ENCODE measurements around the gene SPG7.

SPG7 gene

DNA sequence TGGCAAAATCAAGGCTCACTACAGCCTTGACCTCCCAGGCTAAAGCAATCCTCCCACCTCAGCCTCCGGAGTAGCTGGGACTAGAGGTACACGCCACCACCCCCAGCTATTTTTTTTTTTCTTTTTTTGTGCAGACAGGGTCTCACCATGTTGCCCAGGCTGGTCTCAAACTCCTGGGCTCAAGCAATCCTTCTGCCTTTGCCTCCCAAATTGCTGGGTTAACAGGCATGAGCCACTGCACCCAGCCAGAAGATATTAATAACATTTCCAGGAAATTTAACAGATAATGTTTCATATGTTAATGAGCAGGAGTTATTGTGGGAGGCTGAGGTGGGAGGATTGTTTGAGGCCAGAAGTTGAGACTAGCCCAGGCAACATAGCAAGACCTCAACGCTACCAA, 8.4 kb upstream of the SPG7 start:
- DNase-seq (ENCODE audit: low spot score): no peak
- Histone ChIP-seq H3K36me3 (ENCODE audit: low read depth) (no peaks in the 10 kb centered on the region), H3K4me3 (ENCODE audit: severe bottlenecking) (no peak overlapping the region), H3K27me3 (ENCODE audit: insufficient read depth, poor library complexity, severe bottlenecking) (no peaks in the 10 kb centered on the region), H3K27ac (ENCODE audit: poor library complexity, severe bottlenecking) (no peak overlapping the region), H3K4me1 (ENCODE audit: insufficient read depth, poor library complexity, severe bottlenecking) (peaks cover 10% of the 10 kb centered on the region), H3K9me3 (ENCODE audit: severe bottlenecking) (no peaks in the 10 kb centered on the region)
- no peak for ATAC-seq (ENCODE audit: low read depth)
- TF ChIP-seq, protein P1, sequence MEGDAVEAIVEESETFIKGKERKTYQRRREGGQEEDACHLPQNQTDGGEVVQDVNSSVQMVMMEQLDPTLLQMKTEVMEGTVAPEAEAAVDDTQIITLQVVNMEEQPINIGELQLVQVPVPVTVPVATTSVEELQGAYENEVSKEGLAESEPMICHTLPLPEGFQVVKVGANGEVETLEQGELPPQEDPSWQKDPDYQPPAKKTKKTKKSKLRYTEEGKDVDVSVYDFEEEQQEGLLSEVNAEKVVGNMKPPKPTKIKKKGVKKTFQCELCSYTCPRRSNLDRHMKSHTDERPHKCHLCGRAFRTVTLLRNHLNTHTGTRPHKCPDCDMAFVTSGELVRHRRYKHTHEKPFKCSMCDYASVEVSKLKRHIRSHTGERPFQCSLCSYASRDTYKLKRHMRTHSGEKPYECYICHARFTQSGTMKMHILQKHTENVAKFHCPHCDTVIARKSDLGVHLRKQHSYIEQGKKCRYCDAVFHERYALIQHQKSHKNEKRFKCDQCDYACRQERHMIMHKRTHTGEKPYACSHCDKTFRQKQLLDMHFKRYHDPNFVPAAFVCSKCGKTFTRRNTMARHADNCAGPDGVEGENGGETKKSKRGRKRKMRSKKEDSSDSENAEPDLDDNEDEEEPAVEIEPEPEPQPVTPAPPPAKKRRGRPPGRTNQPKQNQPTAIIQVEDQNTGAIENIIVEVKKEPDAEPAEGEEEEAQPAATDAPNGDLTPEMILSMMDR (IDR thresholded peaks at IDR 0.05; ENCODE audit: poor library complexity, severe bottlenecking): no peak

DNA sequence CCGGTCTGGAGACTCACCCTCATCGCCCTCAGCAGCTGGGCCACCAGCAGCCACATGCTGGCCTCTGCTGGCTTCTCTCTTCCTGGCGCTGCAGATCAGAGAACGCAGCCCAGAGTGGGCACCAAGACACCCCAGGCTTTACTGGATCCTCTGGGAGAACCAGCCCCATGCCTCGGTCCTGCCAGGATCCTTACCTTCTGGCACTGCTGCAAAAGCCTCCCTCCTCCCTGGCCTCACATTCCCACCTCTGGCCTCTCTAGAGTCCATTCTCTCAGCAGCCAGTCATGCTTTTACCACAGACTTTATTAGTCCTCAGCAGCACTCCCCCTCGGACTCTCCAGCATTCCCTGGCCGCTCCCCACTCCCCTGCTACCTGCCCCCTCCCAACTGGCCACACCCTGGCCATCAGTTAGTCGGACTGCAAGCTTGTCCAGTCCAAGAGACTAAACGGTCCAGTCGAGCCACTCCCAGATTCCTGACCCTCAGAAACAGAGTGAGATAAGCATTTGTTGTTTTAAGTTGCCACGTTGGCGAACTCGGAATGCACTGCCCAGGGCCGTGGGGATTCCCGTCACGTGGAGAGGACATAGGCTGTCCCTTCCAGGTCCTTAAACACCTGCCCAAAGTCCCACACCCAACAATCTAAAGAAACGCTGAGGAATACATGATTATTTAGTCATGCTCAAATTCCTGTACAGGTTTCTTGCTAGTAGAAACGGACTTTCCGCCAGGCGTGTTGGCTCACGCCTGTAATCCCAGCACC, 5.9 kb upstream of the SPG7 start:
- H3K9me3 ChIP-seq (ENCODE audit: severe bottlenecking): no peaks in the 10 kb centered on the region
- ATAC-seq (ENCODE audit: low read depth) (peak; percentile 57), DNase-seq (ENCODE audit: low spot score) (peak; percentile 77)
- H3K4me1 ChIP-seq (ENCODE audit: insufficient read depth, poor library complexity, severe bottlenecking): peaks cover 30% of the 10 kb centered on the region
- TF ChIP-seq, protein P1 (IDR thresholded peaks at IDR 0.05; ENCODE audit: poor library complexity, severe bottlenecking): no peak
- H3K27me3 ChIP-seq (ENCODE audit: insufficient read depth, poor library complexity, severe bottlenecking): no peaks in the 10 kb centered on the region
- no peaks in the 10 kb centered on the region for H3K36me3 ChIP-seq (ENCODE audit: low read depth)
- H3K4me3 ChIP-seq (ENCODE audit: severe bottlenecking): no peak overlapping the region
- peak overlapping the region; percentile 60 for H3K27ac ChIP-seq (ENCODE audit: poor library complexity, severe bottlenecking)

DNA sequence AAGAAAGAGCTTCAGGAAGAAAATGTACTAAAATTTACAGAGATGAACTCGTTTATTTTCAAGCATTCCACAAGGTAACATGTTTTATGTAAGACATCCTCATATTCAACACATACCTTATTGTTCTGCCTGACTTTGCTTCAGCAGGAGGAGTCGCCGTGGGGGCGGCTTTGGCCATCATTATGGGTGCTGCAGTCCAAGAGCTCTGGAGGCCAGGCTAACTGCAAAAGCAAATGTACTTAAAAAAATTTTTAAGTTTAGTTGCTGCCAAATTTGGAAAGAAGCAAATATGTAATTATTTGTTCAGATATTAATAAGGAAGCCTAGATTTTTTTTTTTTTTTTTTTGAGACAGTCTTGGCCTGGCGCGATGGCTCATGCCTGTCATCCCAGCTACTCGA, 4.1 kb upstream of the SPG7 start:
- Histone ChIP-seq H3K4me3 (ENCODE audit: severe bottlenecking) (no peak overlapping the region), H3K4me1 (ENCODE audit: insufficient read depth, poor library complexity, severe bottlenecking) (peaks cover 30% of the 10 kb centered on the region)
- ATAC-seq (ENCODE audit: low read depth): no peak

DNA sequence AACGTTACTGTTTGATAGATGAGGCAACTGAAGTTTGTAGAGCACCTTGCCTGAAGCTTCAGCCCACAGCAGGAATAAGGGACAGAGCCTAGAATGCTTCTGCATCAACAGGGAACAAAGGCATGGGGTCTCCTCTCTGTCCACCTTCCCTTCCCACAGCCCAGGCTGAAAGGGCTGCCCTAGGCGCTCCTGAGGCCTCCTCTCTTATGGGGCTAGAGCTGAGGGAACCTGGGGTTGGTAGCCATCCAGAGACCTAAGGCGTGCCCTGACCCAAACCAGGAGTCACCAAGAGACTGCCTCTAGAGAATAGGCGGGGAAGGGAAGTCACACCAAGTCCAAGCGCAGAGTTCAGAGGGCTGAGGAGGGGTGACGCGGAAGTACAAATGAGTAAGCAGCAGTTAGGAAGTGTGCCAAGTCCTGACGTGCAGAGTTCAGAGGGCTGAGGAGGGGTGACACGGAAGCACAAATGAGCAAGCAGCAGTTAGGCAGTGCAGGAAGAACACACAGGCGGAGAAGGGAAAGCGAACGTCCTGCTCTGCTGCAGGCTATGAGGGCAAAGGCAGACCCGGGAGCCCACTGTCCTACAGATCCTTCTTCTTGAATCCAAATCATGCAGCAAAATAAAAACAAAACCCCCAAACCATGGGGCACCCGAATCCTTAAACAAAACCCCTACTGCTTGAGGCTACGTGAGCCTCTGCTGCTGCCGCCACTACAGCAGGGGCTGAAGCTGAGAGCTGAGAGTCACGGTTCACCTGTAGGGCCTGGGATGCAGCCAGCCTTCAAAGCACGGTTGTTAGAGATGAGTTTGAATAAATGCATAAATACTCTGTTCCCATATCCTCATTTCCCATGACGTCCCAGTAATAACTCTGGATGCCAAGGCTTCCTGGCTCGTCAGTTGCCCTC, 2.7 kb upstream of the SPG7 start:
- Histone ChIP-seq H3K4me1 (ENCODE audit: insufficient read depth, poor library complexity, severe bottlenecking) (peaks cover 30% of the 10 kb centered on the region), H3K4me3 (ENCODE audit: severe bottlenecking) (no peak overlapping the region), H3K27me3 (ENCODE audit: insufficient read depth, poor library complexity, severe bottlenecking) (no peaks in the 10 kb centered on the region), H3K9me3 (ENCODE audit: severe bottlenecking) (no peaks in the 10 kb centered on the region), H3K27ac (ENCODE audit: poor library complexity, severe bottlenecking) (peak overlapping the region; percentile 83), H3K36me3 (ENCODE audit: low read depth) (peaks cover 5% of the 10 kb centered on the region)
- TF ChIP-seq, protein P1 (IDR thresholded peaks at IDR 0.05; ENCODE audit: poor library complexity, severe bottlenecking): no peak
- DNase-seq (ENCODE audit: low spot score) (peak; percentile 87), ATAC-seq (ENCODE audit: low read depth) (peak; percentile 48)

More for the DNA sequence above, 4.1 kb upstream of the SPG7 start:
- TF ChIP-seq, protein P1 (IDR thresholded peaks at IDR 0.05; ENCODE audit: poor library complexity, severe bottlenecking): no peak
- Histone ChIP-seq H3K9me3 (ENCODE audit: severe bottlenecking) (no peaks in the 10 kb centered on the region), H3K36me3 (ENCODE audit: low read depth) (no peaks in the 10 kb centered on the region), H3K27me3 (ENCODE audit: insufficient read depth, poor library complexity, severe bottlenecking) (no peaks in the 10 kb centered on the region), H3K27ac (ENCODE audit: poor library complexity, severe bottlenecking) (peak overlapping the region; percentile 83)
- DNase-seq (ENCODE audit: low spot score): no peak

Measured in RWPE2 (cell line).